HEK293 (cell line): ENCODE measurements around the gene CCM2L.

ENCODE experiments used
- CTCF ChIA-PET: fragments of 350-600 bp; formaldehyde crosslinking; extraction: SDS; loops from one replicate; lab custom pipeline; 2021; ENCODE audit warnings: antibody characterized with exemption; lab: Yijun Ruan, JAX
- POLR2A ChIA-PET: fragments of 300-600 bp; formaldehyde crosslinking; extraction: SDS; loops from one replicate; lab custom pipeline; 2020; ENCODE audit warnings: antibody characterized with exemption, inconsistent platforms; lab: Yijun Ruan, JAX
- H3K27ac ChIP-seq: fragments of 200-500 bp; sonication (Bioruptor generic); 2 replicates; pipeline ENCODE4 v1.5.1; 2014; ENCODE audit warnings: low read depth, low read length, control low read depth, inconsistent platforms; ENCODE audit errors: extremely low read depth
- H3K36me3 ChIP-seq, 2 experiments: fragments of 200-500 bp in 1 of 2; sonication (Bioruptor generic) in 1 of 2; 1 replicate in 1 of 2; 2 replicates in 1 of 2; pipeline ENCODE4 v1.5.1; 2014 to 2017; ENCODE audit warnings: inconsistent platforms in 2 of 2, low read length in 2 of 2; ENCODE audit not compliant: control insufficient read depth in 2 of 2, insufficient read depth in 1 of 2
- H3K4me1 ChIP-seq: fragments of 200-500 bp; sonication (Bioruptor generic); 2 replicates; pipeline ENCODE4 v1.5.1; 2014; ENCODE audit warnings: mild to moderate bottlenecking, low read length, inconsistent platforms; ENCODE audit not compliant: control insufficient read depth, insufficient read depth
- H3K4me3 ChIP-seq: 2 replicates; pipeline ENCODE4 v1.5.1; 2011; ENCODE audit warnings: low read depth, mild to moderate bottlenecking, control low read depth, low read length, moderate library complexity
- H3K9me3 ChIP-seq: fragments of 200-500 bp; sonication (Bioruptor generic); 2 replicates; pipeline ENCODE4 v1.5.1; 2014; ENCODE audit warnings: low read depth, low read length, inconsistent platforms; ENCODE audit not compliant: control insufficient read depth, insufficient read depth
- EGR2 ChIP-seq: fragments of 450-650 bp; formaldehyde crosslinking; IDR thresholded peaks from 2 replicates; pipeline ENCODE4 v1.5.1; 2016; ENCODE audit warnings: low read depth, missing biosample characterization, missing genetic modification characterization
- MYNN ChIP-seq: fragments of 450-650 bp; formaldehyde crosslinking; IDR thresholded peaks from 2 replicates; pipeline ENCODE4 v1.5.1; 2016; ENCODE audit warnings: missing biosample characterization, missing genetic modification characterization, borderline replicate concordance
- OVOL3 ChIP-seq: fragments of 450-650 bp; formaldehyde crosslinking; IDR thresholded peaks from 2 replicates; pipeline ENCODE4 v1.5.1; 2016; ENCODE audit warnings: missing biosample characterization, missing genetic modification characterization
- RBAK ChIP-seq: fragments of 450-650 bp; formaldehyde crosslinking; IDR thresholded peaks from 2 replicates; pipeline ENCODE4 v1.5.1; 2016; ENCODE audit warnings: missing biosample characterization, missing genetic modification characterization
- SP3 ChIP-seq: fragments of 450-650 bp; formaldehyde crosslinking; IDR thresholded peaks from 2 replicates; pipeline ENCODE4 v1.5.1; 2016; ENCODE audit warnings: missing biosample characterization, missing genetic modification characterization
- TRIM28 ChIP-seq: IDR thresholded peaks from 2 replicates; pipeline ENCODE4 v1.6.1; 2011; ENCODE audit warnings: low read length, control low read depth, borderline replicate concordance
- ZBTB1 ChIP-seq: fragments of 450-650 bp; formaldehyde crosslinking; IDR thresholded peaks from 2 replicates; pipeline ENCODE4 v1.5.1; 2016; ENCODE audit warnings: missing biosample characterization, missing genetic modification characterization
- ZBTB17 ChIP-seq: fragments of 450-650 bp; formaldehyde crosslinking; IDR thresholded peaks from 2 replicates; pipeline ENCODE4 v1.5.1; 2016; ENCODE audit warnings: missing biosample characterization, missing genetic modification characterization
- ZFHX2 ChIP-seq: fragments of 450-650 bp; formaldehyde crosslinking; conservative IDR thresholded peaks from 2 replicates; pipeline ENCODE4 v1.5.1; 2016; ENCODE audit warnings: missing biosample characterization, missing genetic modification characterization
- ZNF184 ChIP-seq: fragments of 450-650 bp; IDR thresholded peaks from 2 replicates; pipeline ENCODE4 v1.5.1; 2018; ENCODE audit warnings: missing biosample characterization, mild to moderate bottlenecking, missing genetic modification characterization
- ZNF221 ChIP-seq: fragments of 450-650 bp; formaldehyde crosslinking; IDR thresholded peaks from 2 replicates; pipeline ENCODE4 v1.5.1; 2017; ENCODE audit warnings: missing biosample characterization, missing genetic modification characterization, borderline replicate concordance
- ZNF626 ChIP-seq: fragments of 450-650 bp; sonication (Bioruptor Pico); formaldehyde crosslinking; IDR thresholded peaks from 2 replicates; pipeline ENCODE4 v1.5.1; 2018; ENCODE audit warnings: missing biosample characterization, missing genetic modification characterization, inconsistent platforms
- ZNF768 ChIP-seq: fragments of 450-650 bp; formaldehyde crosslinking; IDR thresholded peaks from 2 replicates; pipeline ENCODE4 v1.5.1; 2018; ENCODE audit warnings: missing biosample characterization, mild to moderate bottlenecking, missing genetic modification characterization
- TF ChIP-seq, protein P1 (sequence below): fragments of 450-650 bp; formaldehyde crosslinking; IDR thresholded peaks from 2 replicates; pipeline ENCODE4 v1.5.1; 2016; ENCODE audit warnings: missing biosample characterization, missing genetic modification characterization
- TF ChIP-seq, protein P2 (sequence below): fragments of 450-650 bp; formaldehyde crosslinking; IDR thresholded peaks from 2 replicates; pipeline ENCODE4 v1.5.0; 2017; ENCODE audit warnings: missing biosample characterization, missing genetic modification characterization, borderline replicate concordance
- TF ChIP-seq, protein P3 (sequence below): fragments of 450-650 bp; IDR thresholded peaks from 2 replicates; pipeline ENCODE4 v1.5.1; 2018; ENCODE audit warnings: missing biosample characterization, mild to moderate bottlenecking, missing genetic modification characterization
- TF ChIP-seq, protein P4 (sequence below): sonication (generic); formaldehyde crosslinking; IDR thresholded peaks from 2 replicates; pipeline ENCODE4 v1.8.1; 2022; ENCODE audit warnings: mild to moderate bottlenecking, moderate library complexity, missing genetic modification reagents

CCM2L gene

DNA sequence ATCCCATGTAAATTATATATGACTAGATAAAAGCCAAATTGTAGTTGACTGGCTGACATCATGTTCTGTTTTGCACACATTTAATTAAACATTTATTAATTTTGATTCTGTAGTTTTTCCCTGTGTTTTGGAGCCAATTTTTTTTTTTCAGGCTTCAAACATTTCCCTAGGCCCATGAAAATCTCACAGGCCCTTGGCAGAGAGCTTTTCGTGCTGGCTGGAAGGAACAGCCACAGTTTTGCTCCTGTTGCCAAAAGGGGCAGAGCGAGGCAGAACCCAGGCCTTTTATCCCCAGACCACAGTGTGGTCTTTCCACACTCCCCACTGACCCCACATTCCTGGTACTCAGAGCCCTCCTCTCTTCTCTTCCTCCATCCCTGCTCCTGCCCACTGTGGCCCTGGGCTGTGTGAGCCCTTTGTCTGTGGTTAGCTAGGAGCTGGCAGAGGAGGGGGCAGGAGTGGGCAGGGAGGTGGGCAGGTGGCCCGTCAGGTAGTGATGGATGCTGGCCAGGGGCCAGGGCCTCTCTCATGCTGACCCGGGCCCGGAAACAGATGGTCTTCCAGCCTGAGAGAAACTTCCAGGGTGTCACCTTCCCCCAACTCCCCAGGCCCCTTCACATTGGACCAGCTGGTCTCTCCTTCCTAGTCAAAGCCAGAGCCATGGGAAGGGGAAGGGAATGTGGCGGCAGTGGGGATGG is 19.4 kb upstream of the CCM2L start:
- TF ChIP-seq, protein P1, sequence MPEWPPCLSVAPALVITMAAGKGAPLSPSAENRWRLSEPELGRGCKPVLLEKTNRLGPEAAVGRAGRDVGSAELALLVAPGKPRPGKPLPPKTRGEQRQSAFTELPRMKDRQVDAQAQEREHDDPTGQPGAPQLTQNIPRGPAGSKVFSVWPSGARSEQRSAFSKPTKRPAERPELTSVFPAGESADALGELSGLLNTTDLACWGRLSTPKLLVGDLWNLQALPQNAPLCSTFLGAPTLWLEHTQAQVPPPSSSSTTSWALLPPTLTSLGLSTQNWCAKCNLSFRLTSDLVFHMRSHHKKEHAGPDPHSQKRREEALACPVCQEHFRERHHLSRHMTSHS (tag by site-specific recombination), result no peak
- TF ChIP-seq ZFHX2 (tag by site-specific recombination) (peak; percentile 35; the same call in 1 of the 2 replicates), EGR2 (tag by site-specific recombination) (peak; percentile 42; the same call in 1 of the 2 replicates)
- Histone ChIP-seq H3K9me3 (no peaks in the 10 kb centered on the region), H3K27ac (no peak overlapping the region), H3K36me3 (no peaks in the 10 kb centered on the region), H3K4me3 (no peak overlapping the region), H3K4me1 (no peaks in the 10 kb centered on the region)
- POLR2A ChIA-PET, result no interaction called here
- CTCF ChIA-PET, result interaction anchor here (0.6 to 0.9 kb wide), 2 partner anchors 15 to 51 kb away, joined by 3 read pairs; no protein-coding TSS in a partner anchor

DNA sequence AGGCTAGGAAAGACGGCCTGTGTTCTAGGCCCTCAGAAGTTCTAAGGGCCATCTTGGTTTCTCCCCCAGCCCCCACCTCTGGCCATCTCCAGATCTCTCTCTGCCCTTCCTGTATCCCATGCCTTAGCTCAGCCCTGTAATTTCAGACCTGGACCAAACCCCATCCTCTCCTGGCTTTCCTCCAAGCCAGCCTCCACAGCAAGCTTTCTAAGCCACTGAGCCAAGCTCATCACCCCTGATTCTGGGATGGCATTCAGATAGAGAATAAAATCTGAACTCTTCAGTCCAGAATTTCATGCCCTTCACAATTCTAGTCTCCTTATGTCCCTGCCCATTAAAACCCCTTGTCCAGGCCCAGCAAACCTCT is 18.9 kb upstream of the CCM2L start:
- TF ChIP-seq ZBTB1 (tag by site-specific recombination) (no peak), SP3 (tag by site-specific recombination) (no peak), ZNF184 (no peak), ZNF626 (no peak), ZNF768 (tag by site-specific recombination) (no peak), MYNN (tag by site-specific recombination) (no peak), RBAK (tag by site-specific recombination) (no peak), TRIM28 (no peak), ZFHX2 (tag by site-specific recombination) (no peak), ZNF221 (tag by site-specific recombination) (no peak), OVOL3 (tag by site-specific recombination) (no peak), ZBTB17 (tag by site-specific recombination) (no peak)
- TF ChIP-seq, protein P2, sequence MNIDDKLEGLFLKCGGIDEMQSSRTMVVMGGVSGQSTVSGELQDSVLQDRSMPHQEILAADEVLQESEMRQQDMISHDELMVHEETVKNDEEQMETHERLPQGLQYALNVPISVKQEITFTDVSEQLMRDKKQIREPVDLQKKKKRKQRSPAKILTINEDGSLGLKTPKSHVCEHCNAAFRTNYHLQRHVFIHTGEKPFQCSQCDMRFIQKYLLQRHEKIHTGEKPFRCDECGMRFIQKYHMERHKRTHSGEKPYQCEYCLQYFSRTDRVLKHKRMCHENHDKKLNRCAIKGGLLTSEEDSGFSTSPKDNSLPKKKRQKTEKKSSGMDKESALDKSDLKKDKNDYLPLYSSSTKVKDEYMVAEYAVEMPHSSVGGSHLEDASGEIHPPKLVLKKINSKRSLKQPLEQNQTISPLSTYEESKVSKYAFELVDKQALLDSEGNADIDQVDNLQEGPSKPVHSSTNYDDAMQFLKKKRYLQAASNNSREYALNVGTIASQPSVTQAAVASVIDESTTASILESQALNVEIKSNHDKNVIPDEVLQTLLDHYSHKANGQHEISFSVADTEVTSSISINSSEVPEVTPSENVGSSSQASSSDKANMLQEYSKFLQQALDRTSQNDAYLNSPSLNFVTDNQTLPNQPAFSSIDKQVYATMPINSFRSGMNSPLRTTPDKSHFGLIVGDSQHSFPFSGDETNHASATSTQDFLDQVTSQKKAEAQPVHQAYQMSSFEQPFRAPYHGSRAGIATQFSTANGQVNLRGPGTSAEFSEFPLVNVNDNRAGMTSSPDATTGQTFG (tag by site-specific recombination), result no peak
- TF ChIP-seq, protein P3, sequence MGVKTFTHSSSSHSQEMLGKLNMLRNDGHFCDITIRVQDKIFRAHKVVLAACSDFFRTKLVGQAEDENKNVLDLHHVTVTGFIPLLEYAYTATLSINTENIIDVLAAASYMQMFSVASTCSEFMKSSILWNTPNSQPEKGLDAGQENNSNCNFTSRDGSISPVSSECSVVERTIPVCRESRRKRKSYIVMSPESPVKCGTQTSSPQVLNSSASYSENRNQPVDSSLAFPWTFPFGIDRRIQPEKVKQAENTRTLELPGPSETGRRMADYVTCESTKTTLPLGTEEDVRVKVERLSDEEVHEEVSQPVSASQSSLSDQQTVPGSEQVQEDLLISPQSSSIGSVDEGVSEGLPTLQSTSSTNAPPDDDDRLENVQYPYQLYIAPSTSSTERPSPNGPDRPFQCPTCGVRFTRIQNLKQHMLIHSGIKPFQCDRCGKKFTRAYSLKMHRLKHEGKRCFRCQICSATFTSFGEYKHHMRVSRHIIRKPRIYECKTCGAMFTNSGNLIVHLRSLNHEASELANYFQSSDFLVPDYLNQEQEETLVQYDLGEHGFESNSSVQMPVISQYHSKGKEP, result no peak
- TF ChIP-seq, protein P4, sequence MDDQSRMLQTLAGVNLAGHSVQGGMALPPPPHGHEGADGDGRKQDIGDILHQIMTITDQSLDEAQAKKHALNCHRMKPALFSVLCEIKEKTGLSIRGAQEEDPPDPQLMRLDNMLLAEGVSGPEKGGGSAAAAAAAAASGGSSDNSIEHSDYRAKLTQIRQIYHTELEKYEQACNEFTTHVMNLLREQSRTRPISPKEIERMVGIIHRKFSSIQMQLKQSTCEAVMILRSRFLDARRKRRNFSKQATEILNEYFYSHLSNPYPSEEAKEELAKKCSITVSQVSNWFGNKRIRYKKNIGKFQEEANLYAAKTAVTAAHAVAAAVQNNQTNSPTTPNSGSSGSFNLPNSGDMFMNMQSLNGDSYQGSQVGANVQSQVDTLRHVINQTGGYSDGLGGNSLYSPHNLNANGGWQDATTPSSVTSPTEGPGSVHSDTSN (CRISPR knock-in tag), result no peak
- no peaks in the 10 kb centered on the region for H3K4me1 ChIP-seq
- no peaks in the 10 kb centered on the region for H3K36me3 ChIP-seq
- H3K27ac ChIP-seq, result no peak overlapping the region
- POLR2A ChIA-PET, result no interaction called here
- CTCF ChIA-PET, result no interaction called here
- no peaks in the 10 kb centered on the region for H3K9me3 ChIP-seq
- no peak overlapping the region for H3K4me3 ChIP-seq
